H1 (cell line): Measurements from ENCODE around the gene OSBPL5. TPM values are rescaled to one million over a fixed set of nuclear protein-coding genes. Genes with fewer than 3 reads are reported as not detected.

Experiments used
- CTCF ChIA-PET: fragments of 300-600 bp; sonication (Branson Sonifier 250); formaldehyde crosslinking; loops from one replicate; lab custom pipeline; 2021; ENCODE audit not compliant: partially characterized antibody; lab: Charles Lee
- POLR2A ChIA-PET: fragments of 300-600 bp; sonication (Branson Sonifier 250); formaldehyde crosslinking; loops from one replicate; lab custom pipeline; 2021; ENCODE audit warnings: inconsistent platforms; ENCODE audit not compliant: partially characterized antibody; lab: Charles Lee
- DNase-seq, 2 experiments: peaks; one replicate each; pipeline versions ENCODE4 v3.0.0 to v3.0.0-alpha.2; 2010 to 2022; ENCODE audit warnings: low spot score in 2 of 2, low read depth in 1 of 2, mixed read lengths in 1 of 2
- FAIRE-seq: peaks from 2 replicates; lab custom pipeline; 2011; peaks lifted over from hg19 to GRCh38; lab: Jason Lieb, UNC
- H2AFZ ChIP-seq: 2 replicates; pipeline ENCODE4 v1.8.1; 2012; ENCODE audit warnings: low read length, inconsistent platforms
- H2AK5ac ChIP-seq: 2 replicates; pipeline ENCODE4 v1.6.1; 2013; ENCODE audit warnings: low read depth, low read length
- H2BK120ac ChIP-seq: replicated peaks from 2 replicates; pipeline ENCODE3; 2013; ENCODE audit warnings: low read depth, low read length, inconsistent platforms
- H2BK12ac ChIP-seq: 2 replicates; pipeline ENCODE4 v1.6.1; 2013; ENCODE audit warnings: low read depth, low read length
- H2BK15ac ChIP-seq: 2 replicates; pipeline ENCODE4 v1.6.1; 2013; ENCODE audit warnings: low read length
- H2BK20ac ChIP-seq: 2 replicates; pipeline ENCODE4 v1.6.1; 2013; ENCODE audit warnings: low read length
- H2BK5ac ChIP-seq: 2 replicates; pipeline ENCODE4 v1.6.1; 2013; ENCODE audit warnings: low read depth, low read length
- H3K14ac ChIP-seq: 2 replicates; pipeline ENCODE4 v1.6.1; 2013; ENCODE audit warnings: inconsistent platforms; ENCODE audit not compliant: insufficient read length
- H3K18ac ChIP-seq: 2 replicates; pipeline ENCODE4 v1.6.1; 2013; ENCODE audit warnings: low read length; ENCODE audit errors: extremely low read depth
- H3K23ac ChIP-seq: 2 replicates; pipeline ENCODE4 v1.6.1; 2013; ENCODE audit warnings: inconsistent platforms; ENCODE audit not compliant: insufficient read length
- H3K23me2 ChIP-seq: 2 replicates; pipeline ENCODE4 v1.6.1; 2013; ENCODE audit warnings: low read depth, low read length
- H3K27ac ChIP-seq: 2 replicates; pipeline ENCODE4 v1.6.1; 2011; ENCODE audit warnings: low read depth, low read length, inconsistent platforms
- H3K27me3 ChIP-seq, 4 experiments: replicated peaks in 1 of 4; 1 replicate in 1 of 4; 2 replicates in 3 of 4; pipeline versions ENCODE4 v1.6.1 to v1.8.1; 2011 to 2013; ENCODE audit warnings: low read length in 3 of 4, mild to moderate bottlenecking in 3 of 4, inconsistent platforms in 2 of 4, mixed read lengths in 2 of 4, moderate library complexity in 1 of 4; ENCODE audit not compliant: control insufficient read depth in 3 of 4, insufficient read depth in 3 of 4; ENCODE audit errors: extremely low read depth in 1 of 4
- H3K36me3 ChIP-seq, 4 experiments: 2 replicates each; pipeline versions ENCODE4 v1.6.1 to v1.8.1; 2011 to 2013; ENCODE audit warnings: mild to moderate bottlenecking in 4 of 4, low read length in 3 of 4, moderate library complexity in 2 of 4, control low read depth in 1 of 4, inconsistent platforms in 1 of 4; ENCODE audit not compliant: insufficient read depth in 4 of 4, control insufficient read depth in 2 of 4
- H3K4ac ChIP-seq: replicated peaks from 2 replicates; pipeline ENCODE3; 2013; ENCODE audit warnings: low read length, low read depth, mixed read lengths, inconsistent platforms; ENCODE audit not compliant: insufficient read length
- H3K4me1 ChIP-seq, 4 experiments: replicated peaks in 1 of 4; 1 replicate in 1 of 4; 2 replicates in 3 of 4; pipeline versions ENCODE4 v1.6.1 to v1.8.1; 2011 to 2013; ENCODE audit warnings: low read length in 3 of 4, inconsistent platforms in 2 of 4, mixed read lengths in 1 of 4; ENCODE audit not compliant: insufficient read depth in 4 of 4, control insufficient read depth in 3 of 4
- H3K4me2 ChIP-seq, 2 experiments: 2 replicates each; pipeline versions ENCODE4 v1.6.1 to v1.8.1; 2011 to 2013; ENCODE audit warnings: low read depth in 2 of 2, low read length in 2 of 2, control low read depth in 1 of 2, inconsistent platforms in 1 of 2, mild to moderate bottlenecking in 1 of 2; ENCODE audit not compliant: insufficient read depth in 1 of 2
- H3K4me3 ChIP-seq, 4 experiments: fragments of 200-600, 300-600 bp in 1 of 4; sonication (generic), shearing (Covaris generic), sonication (Bioruptor Twin) in 1 of 4; 2 replicates each; pipeline versions ENCODE4 v1.5.1 to v1.8.1; 2011 to 2016; ENCODE audit warnings: low read length in 4 of 4, low read depth in 3 of 4, control low read depth in 2 of 4, inconsistent platforms in 2 of 4, mild to moderate bottlenecking in 2 of 4, mixed read lengths in 1 of 4, moderate library complexity in 1 of 4; ENCODE audit not compliant: insufficient read depth in 2 of 4; ENCODE audit errors: extremely low read depth in 1 of 4
- H3K56ac ChIP-seq: replicated peaks from 2 replicates; pipeline ENCODE3; 2013; ENCODE audit warnings: low read depth, mild to moderate bottlenecking, mixed read lengths, low read length, inconsistent platforms; ENCODE audit not compliant: insufficient read length
- H3K79me1 ChIP-seq: 2 replicates; pipeline ENCODE4 v1.6.1; 2013; ENCODE audit warnings: low read depth, low read length, control low read depth
- H3K79me2 ChIP-seq, 2 experiments: 2 replicates each; pipeline versions ENCODE4 v1.6.1 to v1.8.1; 2012 to 2013; ENCODE audit warnings: low read length in 2 of 2, mild to moderate bottlenecking in 2 of 2, inconsistent platforms in 1 of 2; ENCODE audit not compliant: insufficient read depth in 2 of 2, control insufficient read depth in 1 of 2
- H3K9ac ChIP-seq, 4 experiments: replicated peaks in 1 of 4; 1 replicate in 1 of 4; 2 replicates in 3 of 4; pipeline versions ENCODE4 v1.6.1 to v1.8.1; 2011 to 2013; ENCODE audit warnings: low read depth in 3 of 4, low read length in 3 of 4, control low read depth in 2 of 4, mild to moderate bottlenecking in 2 of 4, moderate library complexity in 2 of 4, inconsistent platforms in 1 of 4; ENCODE audit errors: extremely low read depth in 1 of 4
- H3K9me3 ChIP-seq, 2 experiments: 2 replicates each; pipeline versions ENCODE4 v1.6.1 to v1.8.1; 2012 to 2013; ENCODE audit warnings: mild to moderate bottlenecking in 2 of 2, moderate library complexity in 2 of 2, control low read depth in 1 of 2, inconsistent platforms in 1 of 2, low read depth in 1 of 2, low read length in 1 of 2, mixed read lengths in 1 of 2; ENCODE audit not compliant: insufficient read depth in 2 of 2
- H4K20me1 ChIP-seq, 2 experiments: replicated peaks in 1 of 2; 2 replicates each; pipeline versions ENCODE3 to v1.8.1; 2011 to 2013; ENCODE audit warnings: inconsistent platforms in 2 of 2, low read length in 2 of 2, mild to moderate bottlenecking in 1 of 2; ENCODE audit not compliant: insufficient read depth in 2 of 2, control insufficient read depth in 1 of 2
- H4K5ac ChIP-seq: 2 replicates; pipeline ENCODE4 v1.6.1; 2013; ENCODE audit warnings: low read length, low read depth, mixed read lengths, inconsistent platforms; ENCODE audit not compliant: insufficient read length
- H4K8ac ChIP-seq: 2 replicates; pipeline ENCODE4 v1.8.0; 2013; ENCODE audit warnings: mild to moderate bottlenecking, moderate library complexity, low read length, inconsistent platforms; ENCODE audit not compliant: insufficient read depth; ENCODE audit errors: extremely low read depth
- H4K91ac ChIP-seq: replicated peaks from 2 replicates; pipeline ENCODE3; 2013; ENCODE audit warnings: low read length, mixed read lengths, inconsistent platforms; ENCODE audit not compliant: insufficient read length
- ASH2L ChIP-seq: fragments of 200-600, 300-600 bp; sonication (generic); IDR thresholded peaks from one replicate; pipeline ENCODE4 v1.7.1; 2017; ENCODE audit warnings: low read length
- CTBP2 ChIP-seq: IDR thresholded peaks from 2 replicates; pipeline ENCODE4 v1.7.0; 2011; ENCODE audit warnings: borderline replicate concordance, mild to moderate bottlenecking, moderate library complexity, mixed read lengths, low read length; ENCODE audit not compliant: insufficient read depth, insufficient read length
- EGR1 ChIP-seq: IDR thresholded peaks from 2 replicates; pipeline ENCODE4 v1.6.1; 2011; ENCODE audit warnings: low read depth, low read length, borderline replicate concordance
- KDM1A ChIP-seq: fragments of 200-600, 300-600 bp; sonication (generic); IDR thresholded peaks from 2 replicates; pipeline ENCODE4 v1.7.1; 2016; ENCODE audit warnings: mild to moderate bottlenecking, low read length, borderline replicate concordance
- MAX ChIP-seq: IDR thresholded peaks from 2 replicates; pipeline ENCODE4 v1.6.1; 2012; ENCODE audit warnings: inconsistent platforms
- NRF1 ChIP-seq: IDR thresholded peaks from 2 replicates; pipeline ENCODE4 v1.6.1; 2011; ENCODE audit warnings: mild to moderate bottlenecking, low read depth, low read length, improper control_type of control experiment
- POLR2A ChIP-seq, 2 experiments: IDR thresholded peaks; 1 replicate in 1 of 2; 2 replicates in 1 of 2; pipeline ENCODE4 v1.6.1; 2011; ENCODE audit warnings: low read depth in 2 of 2, low read length in 2 of 2, mild to moderate bottlenecking in 2 of 2; ENCODE audit errors: control extremely low read depth in 1 of 2
- POLR2AphosphoS5 ChIP-seq: IDR thresholded peaks from 2 replicates; pipeline ENCODE4 v1.6.1; 2011; ENCODE audit warnings: low read depth, low read length
- RXRA ChIP-seq: IDR thresholded peaks from 2 replicates; pipeline ENCODE4 v1.6.1; 2011; ENCODE audit warnings: low read depth, mild to moderate bottlenecking, low read length, moderate library complexity; ENCODE audit not compliant: insufficient read depth
- SIN3A ChIP-seq, 2 experiments: IDR thresholded peaks in 1 of 2; conservative IDR thresholded peaks in 1 of 2; 2 replicates each; pipeline ENCODE4 v1.6.1; 2011 to 2012; ENCODE audit warnings: low read length in 2 of 2, improper control_type of control experiment in 1 of 2, low read depth in 1 of 2, mild to moderate bottlenecking in 1 of 2
- SRF ChIP-seq: IDR thresholded peaks from 2 replicates; pipeline ENCODE4 v1.6.1; 2011; ENCODE audit warnings: mild to moderate bottlenecking, low read depth, low read length, moderate library complexity
- TEAD4 ChIP-seq: IDR thresholded peaks from 2 replicates; pipeline ENCODE4 v1.6.1; 2012; ENCODE audit warnings: low read depth, low read length, inconsistent platforms, mixed read lengths
- WGBS, 2 experiments: shearing (Covaris generic) in 1 of 2; methylation state at CpG; one replicate each; pipeline versions ENCODE4 v1.1.6 to v1.1.7; 2013 to 2015; ENCODE audit warnings: low lambda C conversion rate in 2 of 2, mixed read lengths in 2 of 2, inconsistent platforms in 1 of 2, low coverage in 1 of 2, missing lambda C conversion rate in 1 of 2; ENCODE audit not compliant: insufficient replicate concordance in 2 of 2, insufficient coverage in 1 of 2, insufficient read length in 1 of 2; ENCODE audit errors: extremely low coverage in 1 of 2, missing lambda C conversion rate in 1 of 2; 5-methylcytosine and 5-hydroxymethylcytosine counted together
- polyA plus RNA-seq, 7 experiments: library from polyadenylated mRNA; depleted of rRNA in 3 of 7; stranded (reverse) in 5 of 7; unstranded in 2 of 7; fragments of >200 nt in 5 of 7; fragments of 200-250 nt in 2 of 7; gene quantifications; 1 replicate in 5 of 7; 2 replicates in 1 of 7; 4 replicates in 1 of 7; pipeline versions ENCODE4 v1.2.1 to v1.2.3, GENCODE V29; 2011 to 2013; ENCODE audit warnings: missing spikeins in 2 of 7, mixed read lengths in 2 of 7
- total RNA-seq: library from RNA; stranded (reverse); fragmentation: NEBNext Ultra II Directional; extraction: Animal tissue kit (Norgen Biotek cat#: 25700); gene quantifications from 2 replicates; pipeline ENCODE4 v1.2.1, GENCODE V29; 2021
- TF ChIP-seq, protein P1 (sequence below): IDR thresholded peaks from 2 replicates; pipeline ENCODE4 v1.6.1; 2012; ENCODE audit warnings: low read length, inconsistent platforms

OSBPL5 gene
- total and polyA plus RNA-seq, 2 of the 8 experiments (the other 6 are each of a cell fraction or from before 2014, with no cell fraction given) = 3.4 to 9.9 TPM

DNA sequence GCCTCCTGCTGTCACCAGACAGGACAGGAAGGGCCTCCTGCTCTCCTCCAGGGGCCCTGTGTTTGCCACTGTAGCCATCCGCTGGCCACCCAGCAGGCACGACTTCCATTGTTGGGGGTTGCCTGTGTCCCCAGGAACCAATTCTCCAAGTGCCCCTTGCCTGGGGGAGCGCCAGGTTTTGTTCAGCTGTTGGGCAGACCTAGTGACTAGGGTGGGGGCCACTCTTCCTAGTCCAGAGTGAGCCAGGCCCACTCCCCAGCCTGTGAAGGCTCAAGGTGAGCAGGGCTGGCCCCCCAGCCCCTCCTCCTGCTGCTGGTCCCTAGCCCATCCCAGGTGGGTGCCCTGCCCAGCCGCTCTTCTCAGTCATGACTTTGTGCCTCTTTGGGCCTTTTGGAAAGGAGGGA, 30.9 kb downstream of the OSBPL5 start:
- Histone ChIP-seq H3K56ac (no peak overlapping the region), H3K4me1 (peaks cover 0 to 9% (median 5%) of the 10 kb centered on the region in 4 experiments; a peak in 4 of 7 replicates), H3K9me3 (no peaks in the 10 kb centered on the region), H3K4me3 (no peak overlapping the region), H3K27ac (no peak overlapping the region), H2BK120ac (no peak overlapping the region), H3K18ac (peak overlapping the region; percentile 19; the same call in 1 of the 2 replicates), H3K79me2 (no peaks in the 10 kb centered on the region), H3K23ac (no peak overlapping the region), H3K36me3 (no peaks in the 10 kb centered on the region), H3K4ac (no peak overlapping the region), H2BK5ac (no peak overlapping the region), H3K14ac (no peak overlapping the region), H3K27me3 (no peaks in the 10 kb centered on the region; a peak in 1 of 7 replicates), H4K20me1 (peaks cover 0 to 8% of the 10 kb centered on the region in 2 experiments), H3K23me2 (peaks cover 8% of the 10 kb centered on the region; the same call in 1 of the 2 replicates), H4K5ac (no peak overlapping the region), H3K4me2 (no peak overlapping the region), H2BK20ac (no peak overlapping the region), H2AFZ (no peak overlapping the region), H2AK5ac (no peak overlapping the region), H3K9ac (no peak overlapping the region), H4K91ac (no peak overlapping the region), H3K79me1 (no peaks in the 10 kb centered on the region), H2BK12ac (no peak overlapping the region), H2BK15ac (no peak overlapping the region), H4K8ac (no peak overlapping the region)
- DNase-seq (no peak), FAIRE-seq (no peak)
- 95% methylated on average over 2 of the region's 4 CpGs; no CpG with 5 or more reads in 1 of the 2 experiments for WGBS, 2 experiments
- POLR2A ChIA-PET = no interaction called here
- CTCF ChIA-PET = interaction anchor here (1.2 to 3.7 kb wide), 6 partner anchors 17 to 97 kb away, joined by 4 to 36 read pairs (median 17); no protein-coding TSS in a partner anchor
- TF ChIP-seq RXRA (no peak), CTBP2 (no peak), EGR1 (no peak), TEAD4 (no peak), POLR2AphosphoS5 (no peak), SRF (no peak), POLR2A (IDR thresholded peaks at IDR 0.05; ENCODE audit: control extremely low read depth in 1 of 2, low read depth in 2 of 2, low read length in 2 of 2) (no peak), KDM1A (no peak), SIN3A (conservative IDR thresholded peaks at IDR 0.05 in 1 of 2, IDR thresholded peaks at IDR 0.05 in 1 of 2; ENCODE audit: low read depth in 1 of 2, low read length in 2 of 2) (no peak), NRF1 (no peak), ASH2L (no peak), MAX (no peak)
- TF ChIP-seq, protein P1, sequence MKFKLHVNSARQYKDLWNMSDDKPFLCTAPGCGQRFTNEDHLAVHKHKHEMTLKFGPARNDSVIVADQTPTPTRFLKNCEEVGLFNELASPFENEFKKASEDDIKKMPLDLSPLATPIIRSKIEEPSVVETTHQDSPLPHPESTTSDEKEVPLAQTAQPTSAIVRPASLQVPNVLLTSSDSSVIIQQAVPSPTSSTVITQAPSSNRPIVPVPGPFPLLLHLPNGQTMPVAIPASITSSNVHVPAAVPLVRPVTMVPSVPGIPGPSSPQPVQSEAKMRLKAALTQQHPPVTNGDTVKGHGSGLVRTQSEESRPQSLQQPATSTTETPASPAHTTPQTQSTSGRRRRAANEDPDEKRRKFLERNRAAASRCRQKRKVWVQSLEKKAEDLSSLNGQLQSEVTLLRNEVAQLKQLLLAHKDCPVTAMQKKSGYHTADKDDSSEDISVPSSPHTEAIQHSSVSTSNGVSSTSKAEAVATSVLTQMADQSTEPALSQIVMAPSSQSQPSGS = no peak
